Omental fat pad (tissue), 4 donors: Measurements from ENCODE around the gene TAGLN. TPM values are rescaled to one million over a fixed set of nuclear protein-coding genes. Genes with fewer than 3 reads are reported as not detected.

Experiments
- ATAC-seq: fragments of 150-250 bp; one replicate; pipeline ENCODE4 v1.9.1; 2016; ENCODE audit warnings: mild to moderate bottlenecking, moderate library complexity; ENCODE audit not compliant: low FRiP score
- DNase-seq: peaks from one replicate; pipeline ENCODE4 v3.0.0-alpha.2; 2019; ENCODE audit warnings: low spot score
- total RNA-seq, 4 donors: library from RNA; depleted of rRNA; stranded (reverse); fragments of >200 nt; gene quantifications; one replicate each; pipeline ENCODE4 v1.1.0, GENCODE V29; 2016
- TF ChIP-seq, protein P1 (sequence below), 3 donors: fragments of 450-650 bp; IDR thresholded peaks; one replicate each; pipeline ENCODE4 v1.5.1; 2016 to 2017; ENCODE audit warnings: antibody characterized with exemption in 3 of 3, mild to moderate bottlenecking in 3 of 3, moderate library complexity in 2 of 3

The TAGLN gene
- total RNA-seq, 4 donors from 2014 or later = 731 to 1,161 (median 827) TPM

- no peak for ATAC-seq
- peak; percentile 21 for DNase-seq
- TF ChIP-seq, protein P1, sequence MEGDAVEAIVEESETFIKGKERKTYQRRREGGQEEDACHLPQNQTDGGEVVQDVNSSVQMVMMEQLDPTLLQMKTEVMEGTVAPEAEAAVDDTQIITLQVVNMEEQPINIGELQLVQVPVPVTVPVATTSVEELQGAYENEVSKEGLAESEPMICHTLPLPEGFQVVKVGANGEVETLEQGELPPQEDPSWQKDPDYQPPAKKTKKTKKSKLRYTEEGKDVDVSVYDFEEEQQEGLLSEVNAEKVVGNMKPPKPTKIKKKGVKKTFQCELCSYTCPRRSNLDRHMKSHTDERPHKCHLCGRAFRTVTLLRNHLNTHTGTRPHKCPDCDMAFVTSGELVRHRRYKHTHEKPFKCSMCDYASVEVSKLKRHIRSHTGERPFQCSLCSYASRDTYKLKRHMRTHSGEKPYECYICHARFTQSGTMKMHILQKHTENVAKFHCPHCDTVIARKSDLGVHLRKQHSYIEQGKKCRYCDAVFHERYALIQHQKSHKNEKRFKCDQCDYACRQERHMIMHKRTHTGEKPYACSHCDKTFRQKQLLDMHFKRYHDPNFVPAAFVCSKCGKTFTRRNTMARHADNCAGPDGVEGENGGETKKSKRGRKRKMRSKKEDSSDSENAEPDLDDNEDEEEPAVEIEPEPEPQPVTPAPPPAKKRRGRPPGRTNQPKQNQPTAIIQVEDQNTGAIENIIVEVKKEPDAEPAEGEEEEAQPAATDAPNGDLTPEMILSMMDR (IDR thresholded peaks at IDR 0.05) = no peak
These were observed 20.3 kb downstream of the TAGLN start for GRCh38 chr11:117219455-117219854.

DNA sequence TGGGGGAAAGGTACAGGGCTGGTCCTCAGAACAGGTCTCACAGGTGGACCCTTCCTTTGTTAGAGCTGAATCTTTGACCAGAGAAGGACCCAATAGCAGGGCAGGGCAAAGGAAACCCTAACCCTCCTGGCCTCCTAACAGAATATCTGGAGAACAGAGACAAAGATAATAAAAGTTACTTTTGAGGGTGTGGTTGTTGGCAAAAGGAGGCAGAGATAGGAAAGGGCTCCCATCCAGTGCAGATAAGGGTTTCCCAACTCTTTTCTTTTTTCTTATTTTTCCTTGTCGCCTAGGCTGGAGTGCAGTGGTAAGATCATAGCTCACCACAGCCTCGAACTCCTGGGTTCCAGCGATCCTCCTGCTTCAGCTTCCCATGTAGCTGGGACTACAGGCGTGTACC lies 20.8 kb downstream of the TAGLN start:
- DNase-seq = peak; percentile 5
- no peak for ATAC-seq

DNA sequence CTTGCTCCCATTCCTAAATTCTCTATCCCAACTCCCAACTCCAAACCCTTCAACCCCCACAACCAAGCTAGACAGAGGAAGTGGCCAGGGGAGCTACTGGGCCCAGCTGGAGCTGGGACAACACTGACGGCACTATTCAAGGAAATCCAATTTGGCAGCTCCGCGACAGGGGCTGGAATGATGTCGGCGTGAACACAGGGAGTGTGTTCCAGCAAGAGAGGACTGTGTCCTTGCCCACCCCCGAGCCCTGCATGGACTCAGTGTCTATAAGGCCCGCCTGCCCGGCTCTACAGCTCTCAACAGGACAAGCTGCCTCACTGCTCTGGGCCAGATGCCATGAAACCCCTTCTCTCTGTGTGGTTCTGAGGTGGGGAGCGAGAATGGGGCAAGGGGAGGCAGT lies 21.4 kb downstream of the TAGLN start:
- TF ChIP-seq, protein P1 (IDR thresholded peaks at IDR 0.05) = no peak
- peak; percentile 2 for ATAC-seq
- peak; percentile 23 for DNase-seq

More for the DNA sequence above, 20.8 kb downstream of the TAGLN start:
- TF ChIP-seq, protein P1 (IDR thresholded peaks at IDR 0.05) = no peak

GRCh38 chr11:117220999-117221774 lies 22.0 kb downstream of the TAGLN start:
- ATAC-seq (peak; percentile 39), DNase-seq (no peak)
- TF ChIP-seq, protein P1 (IDR thresholded peaks at IDR 0.05) = no peak

GRCh38 chr11:117221775-117222517 lies 22.8 kb downstream of the TAGLN start:
- TF ChIP-seq, protein P1 (IDR thresholded peaks at IDR 0.05) = no peak
- DNase-seq = peak; percentile 25

DNA sequence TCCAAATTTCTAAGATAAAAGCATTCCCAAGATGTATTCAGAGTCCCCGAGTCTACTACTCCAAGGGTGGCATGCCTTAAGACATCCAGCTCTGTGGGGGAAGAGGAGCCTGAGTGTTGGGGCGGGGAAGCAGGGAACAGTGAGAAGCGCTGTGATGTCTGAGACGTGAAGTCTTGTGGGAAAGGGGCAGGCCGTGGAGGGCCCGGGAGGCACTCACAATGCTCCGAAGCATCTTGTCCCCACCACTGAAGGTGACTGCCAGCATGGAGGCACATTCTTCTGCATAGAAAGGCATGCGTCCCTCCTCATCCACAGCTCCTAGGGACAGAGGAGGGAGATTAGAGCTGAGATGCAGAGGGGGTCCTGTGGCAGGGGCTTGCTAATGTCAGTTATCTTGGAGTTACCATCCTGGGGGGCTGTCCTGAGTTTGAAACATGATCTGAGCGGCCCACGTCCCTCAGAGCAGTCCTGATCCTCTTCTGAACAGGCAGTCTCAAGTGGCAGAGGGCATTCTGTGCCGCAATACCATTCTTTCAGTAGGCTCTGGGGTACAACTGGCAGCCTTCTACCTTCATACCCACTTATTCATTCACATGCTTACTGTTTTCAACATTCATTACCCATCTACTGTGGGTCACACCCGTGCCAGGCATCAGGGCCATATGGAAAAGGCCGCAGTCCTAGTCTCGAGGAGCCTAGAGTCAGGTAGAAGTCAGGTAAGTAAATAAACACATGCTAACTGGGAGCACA lies 24.0 kb downstream of the TAGLN start:
- DNase-seq (peak; percentile 13), ATAC-seq (no peak)
- TF ChIP-seq, protein P1 (IDR thresholded peaks at IDR 0.05) = no peak

More at GRCh38 chr11:117221775-117222517, 22.8 kb downstream of the TAGLN start:
- ATAC-seq = peak; percentile 19
